Spleen (tissue), 11 donors: ENCODE results near the gene ECM2. TPM values are rescaled to one million over a fixed set of nuclear protein-coding genes. Genes with fewer than 3 reads are reported as not detected.

Experiments
- DNase-seq: peaks from one replicate; pipeline ENCODE4 v3.0.0-alpha.2; 2020
- H3K27ac ChIP-seq, 8 donors: fragments of 200-600 bp; sonication (generic) in 7 of 8; 1 replicate in 4 of 8; 2 replicates in 4 of 8; pipeline versions ENCODE4 v1.5.0 to v1.8.0; 2016 to 2021; ENCODE audit warnings: inconsistent platforms in 4 of 8, mild to moderate bottlenecking in 4 of 8, moderate library complexity in 1 of 8
- H3K27me3 ChIP-seq, 7 donors: fragments of 200-600 bp; sonication (generic) in 6 of 7; replicated peaks in 1 of 7; 1 replicate in 4 of 7; 2 replicates in 3 of 7; pipeline versions ENCODE4 v1.5.0 to v1.8.0; 2016 to 2021; ENCODE audit warnings: inconsistent platforms in 3 of 7, mild to moderate bottlenecking in 1 of 7
- H3K36me3 ChIP-seq, 6 donors: fragments of 200-600 bp; sonication (generic) in 5 of 6; 1 replicate in 4 of 6; 2 replicates in 2 of 6; pipeline versions ENCODE4 v1.5.0 to v1.8.0; 2016 to 2021; ENCODE audit warnings: inconsistent platforms in 2 of 6
- H3K4me1 ChIP-seq, 6 donors: fragments of 200-600 bp; sonication (generic) in 5 of 6; 1 replicate in 3 of 6; 2 replicates in 3 of 6; pipeline versions ENCODE4 v1.5.0 to v1.8.0; 2016 to 2021; ENCODE audit warnings: inconsistent platforms in 3 of 6
- H3K4me3 ChIP-seq, 8 donors: fragments of 200-600 bp; sonication (generic) in 7 of 8; 1 replicate in 4 of 8; 2 replicates in 4 of 8; pipeline versions ENCODE4 v1.5.0 to v1.8.0; 2016 to 2021; ENCODE audit warnings: inconsistent platforms in 4 of 8, mild to moderate bottlenecking in 4 of 8, moderate library complexity in 2 of 8
- H3K9me3 ChIP-seq, 8 donors: fragments of 200-600 bp; sonication (generic) in 7 of 8; 1 replicate in 4 of 8; 2 replicates in 4 of 8; pipeline versions ENCODE4 v1.5.0 to v1.8.0; 2016 to 2021; ENCODE audit warnings: inconsistent platforms in 4 of 8
- CTCF ChIP-seq, 11 experiments: fragments of 200-600 bp in 7 of 11; fragments of 450-650 bp in 4 of 11; sonication (generic) in 4 of 11; IDR thresholded peaks in 8 of 11; conservative IDR thresholded peaks in 3 of 11; 1 replicate in 7 of 11; 2 replicates in 4 of 11; pipeline versions ENCODE4 v1.4.0 to v1.8.0; 2016 to 2021; ENCODE audit warnings: antibody characterized with exemption in 11 of 11, inconsistent platforms in 4 of 11, mild to moderate bottlenecking in 1 of 11
- POLR2A ChIP-seq, 3 donors: fragments of 450-650 bp; IDR thresholded peaks; one replicate each; pipeline ENCODE4 v1.5.1; 2017; ENCODE audit warnings: antibody characterized with exemption in 3 of 3, mild to moderate bottlenecking in 1 of 3
- POLR2AphosphoS5 ChIP-seq, 3 donors: sonication (generic); formaldehyde crosslinking; IDR thresholded peaks; one replicate each; pipeline ENCODE4 v1.5.1; 2017; ENCODE audit warnings: antibody characterized with exemption in 3 of 3
- WGBS, 5 donors: extraction: QIAGEN DNeasy Blood & Tissue Kit in 3 of 5; methylation state at CpG; one replicate each; pipeline versions ENCODE4 v1.1.5 to v1.1.7; 2013 to 2018; 5-methylcytosine and 5-hydroxymethylcytosine counted together
- intact Hi-C: fragments of 100-400 bp; cut with DNase I; formaldehyde crosslinking; loops from one replicate; pipeline ENCODE4 v1.15.0; 2023; ENCODE audit warnings: low total_unique reads
- polyA plus RNA-seq, 3 donors: library from polyadenylated mRNA; stranded (reverse); fragments of 200-250 nt; gene quantifications; one replicate each; pipeline ENCODE4 v1.2.1, GENCODE V29; 2013
- total RNA-seq, 7 donors: library from RNA; depleted of rRNA in 3 of 7; stranded (reverse); fragments of >200 nt in 3 of 7; fragmentation: NEBNext Ultra II Directional in 4 of 7; extraction: Animal tissue kit (Norgen Biotek cat#: 25700) in 4 of 7; gene quantifications; one replicate each; pipeline versions ENCODE4 v1.1.0 to v1.2.1, GENCODE V29; 2016 to 2021
- donor health status: healthy with polysubstance abuse.
- donor health status: DM: no; HTN: no; CAD: no; lungs with moderate emphysema.
- donor health status: DM: no; HTN: no; CAD: no.
- donor health status: Bipolar disorder and iron deficiency.
- donor health status: healthy.
- donor health status: DM: no; HTN: no; CAD: no.
- donor health status: DM: yes; HTN: yes; CAD: no.

The ECM2 gene
- total and polyA plus RNA-seq, 10 donors = 0.22 to 1.7 (median 0.47) TPM; not detected in 2

DNA sequence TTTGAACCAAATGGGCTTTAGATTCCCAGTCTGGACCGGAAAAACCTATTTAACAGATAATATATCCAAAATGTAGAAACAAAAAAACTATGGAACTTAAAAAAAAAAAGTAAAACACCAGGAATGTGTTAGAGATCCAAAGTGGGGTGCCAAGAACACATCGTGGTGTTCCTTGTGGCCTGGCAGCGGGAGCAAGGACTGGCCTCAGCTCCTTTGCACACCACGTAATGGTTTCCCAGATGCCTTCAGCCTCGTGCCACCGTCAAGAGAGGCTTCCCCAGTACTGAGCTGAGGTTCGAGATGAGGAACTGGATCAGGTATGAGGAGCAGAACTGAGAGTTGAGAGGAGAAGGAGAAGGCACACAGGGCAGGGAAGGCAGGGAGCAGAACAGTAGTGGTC is 57.0 kb downstream of the ECM2 start:
- DNase-seq = no peak
- no peaks in the 10 kb centered on the region for H3K9me3 ChIP-seq
- H3K27me3 ChIP-seq = no peaks in the 10 kb centered on the region
- no peaks in the 10 kb centered on the region for H3K36me3 ChIP-seq
- intact Hi-C loops = no loop called here
- no peak overlapping the region for H3K27ac ChIP-seq
- WGBS, 5 donors = 88 to 95% (median 93%) methylated on average over 7 of the region's 7 CpGs
- H3K4me1 ChIP-seq = no peaks in the 10 kb centered on the region
- no peak overlapping the region for H3K4me3 ChIP-seq
- TF ChIP-seq POLR2A (IDR thresholded peaks at IDR 0.05) (no peak), POLR2AphosphoS5 (IDR thresholded peaks at IDR 0.05) (no peak)

- Histone ChIP-seq H3K4me3 (no peak overlapping the region), H3K9me3 (no peaks in the 10 kb centered on the region), H3K27ac (no peak overlapping the region), H3K27me3 (no peaks in the 10 kb centered on the region), H3K4me1 (no peaks in the 10 kb centered on the region), H3K36me3 (no peaks in the 10 kb centered on the region)
- TF ChIP-seq CTCF (IDR thresholded peaks at IDR 0.05 in 8 of 11, conservative IDR thresholded peaks at IDR 0.05 in 3 of 11) (no peak), POLR2A (IDR thresholded peaks at IDR 0.05) (no peak), POLR2AphosphoS5 (IDR thresholded peaks at IDR 0.05) (no peak)
- DNase-seq = no peak
- intact Hi-C loops = no loop called here
- WGBS, 5 donors = 75 to 100% (median 87%) methylated on average over 1 of the region's 1 CpG
Observed at GRCh38 chr9:92476962-92477361, 58.8 kb downstream of the ECM2 start.

GRCh38 chr9:92474587-92474986 is 61.2 kb downstream of the ECM2 start:
- Histone ChIP-seq H3K4me3 (no peak overlapping the region), H3K36me3 (no peaks in the 10 kb centered on the region), H3K9me3 (no peaks in the 10 kb centered on the region), H3K27ac (no peak overlapping the region), H3K27me3 (no peaks in the 10 kb centered on the region), H3K4me1 (no peaks in the 10 kb centered on the region)
- WGBS, 5 donors = 93 to 98% (median 96%) methylated on average over 3 of the region's 3 CpGs
- TF ChIP-seq POLR2A (IDR thresholded peaks at IDR 0.05) = no peak
- TF ChIP-seq CTCF (IDR thresholded peaks at IDR 0.05 in 8 of 11, conservative IDR thresholded peaks at IDR 0.05 in 3 of 11) = no peak
- TF ChIP-seq POLR2AphosphoS5 (IDR thresholded peaks at IDR 0.05) = no peak
- DNase-seq = no peak
- intact Hi-C loops = no loop called here

GRCh38 chr9:92468206-92468605 is 67.6 kb downstream of the ECM2 start:
- WGBS, 5 donors = 95 to 100% (median 98%) methylated on average over 2 of the region's 2 CpGs
- no peak for DNase-seq
- no peaks in the 10 kb centered on the region for H3K9me3 ChIP-seq
- no peak overlapping the region for H3K27ac ChIP-seq
- H3K27me3 ChIP-seq = no peaks in the 10 kb centered on the region
- H3K36me3 ChIP-seq = no peaks in the 10 kb centered on the region
- TF ChIP-seq POLR2A (IDR thresholded peaks at IDR 0.05) (no peak), CTCF (IDR thresholded peaks at IDR 0.05 in 8 of 11, conservative IDR thresholded peaks at IDR 0.05 in 3 of 11) (no peak), POLR2AphosphoS5 (IDR thresholded peaks at IDR 0.05) (no peak)
- no peaks in the 10 kb centered on the region for H3K4me1 ChIP-seq
- no peak overlapping the region for H3K4me3 ChIP-seq
- intact Hi-C loops = no loop called here

DNA sequence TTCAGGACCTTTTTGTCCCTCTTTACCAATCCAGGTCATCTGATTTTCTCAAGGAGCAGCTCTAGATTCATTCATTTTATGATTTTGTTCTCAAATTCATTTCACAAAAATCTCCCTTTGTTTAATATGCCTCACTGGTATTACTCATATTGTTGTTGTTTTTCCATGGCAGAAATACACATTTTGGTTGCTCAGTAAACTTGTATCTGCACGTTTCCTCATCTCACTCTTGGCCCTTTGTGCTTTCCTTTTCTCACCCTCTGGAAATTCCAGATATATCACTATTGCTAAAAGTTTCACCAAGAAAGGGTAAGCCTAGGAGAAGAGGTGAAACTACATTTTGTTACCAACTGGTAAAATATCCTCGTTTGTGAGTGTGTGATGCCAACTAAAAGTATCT is 68.3 kb downstream of the ECM2 start:
- Histone ChIP-seq H3K36me3 (no peaks in the 10 kb centered on the region), H3K9me3 (no peaks in the 10 kb centered on the region), H3K27ac (no peak overlapping the region), H3K27me3 (no peaks in the 10 kb centered on the region), H3K4me1 (no peaks in the 10 kb centered on the region), H3K4me3 (no peak overlapping the region)
- TF ChIP-seq POLR2A (IDR thresholded peaks at IDR 0.05) = no peak
- TF ChIP-seq CTCF (IDR thresholded peaks at IDR 0.05 in 8 of 11, conservative IDR thresholded peaks at IDR 0.05 in 3 of 11) = no peak
- TF ChIP-seq POLR2AphosphoS5 (IDR thresholded peaks at IDR 0.05) = no peak
- intact Hi-C loops = no loop called here
- DNase-seq = no peak
- WGBS, 5 donors = 68 to 96% (median 94%) methylated on average over 2 of the region's 2 CpGs
